Measurements from ENCODE around the gene LRRC23.
"Not testable (repeated sequence)": the region's sequence is repeated elsewhere in the genome, so short reads cannot be mapped to it uniquely, and the experiment has no call there.

GRCh38 chr12:6870304-6870703 is 34.3 kb upstream of the LRRC23 start:
- TF ChIP-seq CTCF (IDR thresholded peaks at IDR 0.05); SREBF2 (IDR thresholded peaks at IDR 0.05); E2F6 (IDR thresholded peaks at IDR 0.05; ENCODE audit: borderline replicate concordance, low read depth); JUN (IDR thresholded peaks at IDR 0.05): not testable (repeated sequence)

Data from A549 (cell line).